HepG2 (cell line): Measurements from ENCODE around the gene ATG4B. TPM values are rescaled to one million over a fixed set of nuclear protein-coding genes. Genes with fewer than 3 reads are reported as not detected.
A peak's percentile ranks its signal among the peaks of the same experiment; 100 is the strongest.

Experiments
- KLF13 ChIP-seq: sonication (generic); formaldehyde crosslinking; IDR thresholded peaks from 2 replicates; pipeline ENCODE4 v1.4.0; 2020; ENCODE audit warnings: mild to moderate bottlenecking, missing genetic modification reagents
- NRL ChIP-seq: sonication (generic); formaldehyde crosslinking; IDR thresholded peaks from 2 replicates; pipeline ENCODE4 v1.5.0; 2020; ENCODE audit warnings: missing genetic modification reagents, mild to moderate bottlenecking, moderate library complexity, borderline replicate concordance
- SRF ChIP-seq: IDR thresholded peaks from 2 replicates; pipeline ENCODE4 v1.6.1; 2011; ENCODE audit warnings: mild to moderate bottlenecking, low read depth, low read length, moderate library complexity
- TOE1 ChIP-seq: sonication (generic); formaldehyde crosslinking; IDR thresholded peaks from 2 replicates; pipeline ENCODE4 v1.4.0; 2020; ENCODE audit warnings: mild to moderate bottlenecking, missing genetic modification reagents
- ZEB1 ChIP-seq: IDR thresholded peaks from 2 replicates; pipeline ENCODE4 v1.6.1; 2012; ENCODE audit warnings: mild to moderate bottlenecking, low read depth, inconsistent platforms; ENCODE audit not compliant: insufficient replicate concordance
- ZFY ChIP-seq: sonication (generic); formaldehyde crosslinking; IDR thresholded peaks from 2 replicates; pipeline ENCODE4 v1.4.0; 2020; ENCODE audit warnings: missing genetic modification reagents
- ZNF207 ChIP-seq: fragments of 450-650 bp; IDR thresholded peaks from 2 replicates; pipeline ENCODE4 v1.6.1; 2016; ENCODE audit warnings: antibody characterized with exemption, borderline replicate concordance
- ZNF235 ChIP-seq: sonication (generic); formaldehyde crosslinking; IDR thresholded peaks from 2 replicates; pipeline ENCODE4 v1.8.1; 2023; ENCODE audit warnings: mild to moderate bottlenecking, missing genetic modification reagents, borderline replicate concordance
- ZNF414 ChIP-seq: sonication (generic); formaldehyde crosslinking; IDR thresholded peaks from 2 replicates; pipeline ENCODE4 v1.5.0; 2020; ENCODE audit warnings: missing genetic modification reagents
- ZNF446 ChIP-seq: sonication (generic); formaldehyde crosslinking; IDR thresholded peaks from 2 replicates; pipeline ENCODE4 v1.5.0; 2020; ENCODE audit warnings: mild to moderate bottlenecking, missing genetic modification reagents
- ZNF709 ChIP-seq: sonication (generic); formaldehyde crosslinking; IDR thresholded peaks from 2 replicates; pipeline ENCODE4 v1.5.0; 2020; ENCODE audit warnings: mild to moderate bottlenecking, missing genetic modification reagents
- ZSCAN31 ChIP-seq: sonication (generic); formaldehyde crosslinking; IDR thresholded peaks from 2 replicates; pipeline ENCODE4 v1.5.0; 2020; ENCODE audit warnings: low read depth, mild to moderate bottlenecking, missing genetic modification reagents
- polyA plus RNA-seq, 8 experiments: library from polyadenylated mRNA; depleted of rRNA in 3 of 8; stranded (reverse) in 7 of 8; unstranded in 1 of 8; fragments of >200 nt; fragmentation: Illumina TruSeq in 4 of 8; extraction: Trizol in 4 of 8; gene quantifications; 2 replicates each; pipeline versions ENCODE4 v1.2.1 to v1.2.3, GENCODE V29; 2011 to 2016; ENCODE audit warnings: low read depth in 4 of 8, missing spikeins in 1 of 8, mixed read lengths in 1 of 8; ENCODE audit not compliant: insufficient read depth in 1 of 8
- total RNA-seq, 5 experiments: library from RNA; depleted of rRNA; stranded (reverse); fragments of >200 nt; fragmentation: Illumina TruSeq; extraction: Trizol; gene quantifications; 2 replicates each; pipeline ENCODE4 v1.2.3, GENCODE V29; 2016; ENCODE audit warnings: low read depth in 1 of 5

The ATG4B gene
- total and polyA plus RNA-seq, 2 of the 13 experiments (the other 11 are each of a cell fraction or from before 2014, with no cell fraction given) = 95.5 to 239 TPM

DNA sequence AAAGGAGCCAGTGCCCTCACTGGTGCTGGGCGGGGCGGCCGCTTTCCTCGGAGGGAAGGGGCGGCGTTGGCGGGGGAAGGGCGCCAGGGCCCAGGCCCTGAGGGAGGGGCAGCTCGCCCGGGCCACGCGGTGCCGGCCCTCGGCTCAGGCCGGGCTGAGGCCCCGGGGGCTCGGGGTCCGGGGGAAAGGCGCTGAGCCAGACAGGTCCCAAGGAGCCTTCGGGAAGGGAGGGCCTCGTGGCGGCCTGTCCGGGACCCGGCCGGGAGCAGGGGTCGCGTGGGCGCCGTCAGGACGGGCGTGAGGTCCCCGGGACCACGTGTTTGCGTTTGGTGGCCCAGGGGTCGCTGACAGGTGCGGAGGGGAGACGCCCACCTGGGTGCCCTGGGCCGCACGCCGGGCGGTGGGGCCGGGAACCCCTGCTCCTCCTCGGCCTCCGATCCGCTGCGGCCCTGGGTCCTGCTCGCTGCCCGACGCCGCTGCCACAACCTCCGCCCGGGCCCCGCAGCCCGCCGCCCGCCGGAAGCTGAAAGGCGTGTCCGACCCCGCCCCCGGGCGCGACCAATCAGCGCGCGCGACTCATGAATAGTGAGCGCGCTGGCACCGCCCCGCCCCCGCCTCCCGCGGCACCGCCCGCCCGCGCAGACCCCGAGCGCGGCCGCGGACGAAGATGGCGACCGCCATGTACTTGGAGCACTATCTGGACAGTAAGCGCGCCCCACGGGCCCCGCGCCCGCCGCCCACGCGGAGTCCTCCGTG, 64.1 kb downstream of the ATG4B start, which contains the start of gene ING5 (continued):
- peak; percentile 49; the same call in 1 of the 2 replicates for TF ChIP-seq KLF13 (CRISPR knock-in tag)
- TF ChIP-seq ZNF414 = no peak
- TF ChIP-seq ZNF709 (CRISPR knock-in tag) = peak; percentile 95
- TF ChIP-seq ZSCAN31 (CRISPR knock-in tag) = no peak; the same call in 1 of the 2 replicates
- 0 out of 2 replicates have a peak, but pooled peaks have one; percentile 87 for TF ChIP-seq TOE1
- no peak for TF ChIP-seq ZEB1
- TF ChIP-seq ZNF235 (CRISPR knock-in tag) = no peak; the same call in 1 of the 2 replicates
- TF ChIP-seq ZFY (CRISPR knock-in tag) = peak; percentile 95
- no peak for TF ChIP-seq ZNF207
- peak; percentile 93 for TF ChIP-seq NRL
- TF ChIP-seq ZNF446 (CRISPR knock-in tag) = peak; percentile 96
- TF ChIP-seq SRF = no peak
- TF ChIP-seq, all 625 proteins: peak for 342
